Activated CD4-positive, alpha-beta T cell treated with anti-CD3 and anti-CD28 coated beads, Interleukin-2, amount 50 U/mL, for 16 hours (primary cell): ENCODE data around the gene SAMD9L.
"Not testable (repeated sequence)": the region's sequence is repeated elsewhere in the genome, so short reads cannot be mapped to it uniquely, and the experiment has no call there.

Source experiments
- DNase-seq: peaks from one replicate; pipeline ENCODE4 v3.0.0-alpha.2; 2020

Gene SAMD9L

DNA sequence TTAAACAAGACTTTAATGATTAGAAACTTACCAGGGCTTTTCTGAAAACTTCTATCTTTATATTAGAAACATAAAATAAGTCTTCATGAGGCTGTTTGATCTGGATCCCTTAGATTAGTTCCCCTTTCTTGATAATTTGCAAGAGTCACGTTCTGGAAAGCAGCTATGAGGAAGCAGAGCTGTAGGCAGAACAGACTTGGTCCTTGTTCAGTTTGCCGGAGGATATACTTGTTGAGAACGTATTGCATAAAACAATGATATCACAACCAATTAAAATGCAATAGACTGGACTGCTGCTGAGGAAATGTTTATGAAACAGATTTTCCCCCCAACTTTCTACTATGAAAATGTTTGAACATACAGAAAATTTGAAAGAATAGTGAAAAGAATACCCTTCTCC lies 2.8 kb downstream of the SAMD9L start:
- DNase-seq, result no peak

DNA sequence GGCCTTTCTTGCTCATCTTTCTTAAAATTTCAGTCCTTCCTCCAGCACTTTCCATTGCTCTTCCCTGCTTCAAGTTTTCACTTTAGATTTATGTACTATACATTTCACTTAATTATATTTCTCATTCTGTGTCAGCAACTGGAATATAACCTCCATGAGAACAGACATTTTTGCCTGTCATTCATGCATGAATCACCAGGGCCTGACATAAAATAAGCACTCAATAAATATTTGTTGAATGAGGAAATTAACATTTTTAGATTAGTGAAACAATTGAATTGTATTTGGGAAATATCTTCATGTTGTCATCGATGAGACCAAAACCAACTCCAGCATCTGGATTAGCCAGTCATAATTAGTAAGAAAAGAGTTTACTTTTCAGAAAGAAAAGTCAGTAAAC lies 6.1 kb downstream of the SAMD9L start:
- DNase-seq, result no peak

DNA sequence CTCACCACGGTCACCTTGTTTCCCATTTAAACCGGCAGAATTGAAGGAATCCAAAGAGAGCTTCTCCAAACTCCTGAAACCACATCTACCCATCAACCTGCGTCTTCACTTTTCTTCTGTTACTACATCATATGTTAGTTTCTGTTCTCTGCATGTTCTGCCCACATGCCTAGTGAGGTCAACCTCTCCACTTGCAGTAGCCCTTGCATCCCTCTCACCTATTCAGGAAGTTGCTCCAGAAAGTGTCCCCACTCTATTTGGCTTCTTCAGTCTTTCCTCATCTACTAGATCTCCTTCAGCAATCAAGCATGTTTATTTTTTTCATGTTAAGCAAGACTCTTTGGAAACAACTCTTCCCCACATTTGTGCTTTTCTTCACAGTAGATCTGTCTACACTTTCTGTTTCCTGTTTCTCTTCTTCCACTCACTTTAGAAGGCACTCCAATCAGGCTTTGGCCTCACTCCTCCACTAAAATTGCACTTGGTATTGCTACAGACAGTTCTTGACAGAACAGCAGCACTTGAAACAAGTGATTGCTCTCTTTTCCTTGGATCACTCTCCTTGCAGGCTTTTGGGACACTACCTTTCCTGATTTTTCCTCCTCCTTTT lies 7.5 kb downstream of the SAMD9L start:
- DNase-seq, result no peak

DNA sequence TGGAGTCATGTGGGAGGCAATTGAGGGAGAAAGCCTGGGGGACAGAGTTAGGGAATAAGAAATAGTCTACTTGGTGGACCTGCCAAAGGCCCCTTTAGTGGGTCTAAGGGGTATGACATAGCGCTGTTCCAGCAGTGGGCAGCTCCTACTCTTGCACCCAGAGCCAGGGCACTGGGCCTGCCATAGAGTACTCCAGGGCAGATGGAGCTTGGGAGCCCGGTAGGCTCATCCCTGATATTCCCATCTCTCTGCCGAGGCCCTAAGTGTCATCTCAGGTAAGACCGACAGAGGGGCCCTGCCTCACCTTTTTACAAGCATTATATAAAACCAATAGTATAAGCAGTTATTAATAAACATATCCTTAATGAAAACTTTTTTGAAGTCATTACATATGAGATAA lies 9.6 kb downstream of the SAMD9L start:
- no peak for DNase-seq

DNA sequence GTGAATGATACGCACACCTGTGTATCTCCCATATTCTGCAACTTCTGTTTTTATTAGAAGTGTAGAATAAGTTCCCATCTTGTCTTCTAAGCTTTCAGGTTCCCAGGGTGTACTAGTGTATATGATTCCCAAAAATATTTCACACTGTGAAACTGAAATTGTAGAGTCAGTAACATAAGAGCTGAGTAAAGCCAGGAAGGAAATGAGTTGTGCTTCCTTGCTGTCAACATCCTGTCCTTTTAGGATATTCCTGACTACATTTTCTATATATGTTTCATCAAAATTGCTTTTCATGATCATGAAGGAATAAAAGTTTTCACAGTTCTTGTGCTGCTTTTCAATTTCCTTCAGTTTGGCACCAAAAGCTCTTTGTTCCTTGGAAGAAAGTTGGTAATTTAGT lies 15.2 kb downstream of the SAMD9L start:
- no peak for DNase-seq

DNA sequence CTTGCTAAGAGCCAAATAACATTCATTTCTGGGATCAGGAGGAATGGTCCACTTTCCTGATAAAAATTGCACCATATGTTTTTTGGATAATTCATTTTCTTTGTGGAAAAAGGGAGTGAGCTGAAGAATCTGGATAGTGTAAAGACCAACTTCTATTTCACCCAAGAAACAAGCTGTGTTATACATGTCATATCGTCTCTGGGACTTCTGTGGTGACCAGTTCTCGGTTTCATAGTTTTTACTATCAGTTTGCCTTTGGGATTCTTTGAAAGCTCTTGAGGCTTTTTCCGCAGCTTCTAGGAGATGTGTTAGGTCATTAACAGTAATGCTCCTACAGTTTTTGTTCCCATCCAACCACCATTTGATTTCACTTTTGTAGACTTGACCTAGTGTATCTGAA lies 16.0 kb downstream of the SAMD9L start:
- DNase-seq, result no peak

DNA sequence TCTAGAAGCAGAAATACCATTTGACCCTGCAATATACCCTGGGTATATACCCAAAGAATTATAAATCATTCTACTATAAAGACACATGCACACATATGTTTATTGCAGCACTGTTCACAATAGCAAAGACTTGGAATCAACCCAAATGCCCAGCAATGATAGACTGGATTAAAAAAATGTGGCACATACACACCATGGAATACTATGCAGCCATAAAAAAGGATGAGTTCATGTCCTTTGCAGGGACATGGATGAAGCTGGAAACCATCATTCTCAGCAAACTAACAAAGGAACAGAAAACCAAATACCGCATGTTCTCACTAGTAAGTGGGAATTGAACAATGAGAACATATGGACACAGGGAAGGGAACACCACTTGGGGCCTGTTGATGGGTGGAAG lies 21.2 kb downstream of the SAMD9L start:
- not testable (repeated sequence) for DNase-seq

DNA sequence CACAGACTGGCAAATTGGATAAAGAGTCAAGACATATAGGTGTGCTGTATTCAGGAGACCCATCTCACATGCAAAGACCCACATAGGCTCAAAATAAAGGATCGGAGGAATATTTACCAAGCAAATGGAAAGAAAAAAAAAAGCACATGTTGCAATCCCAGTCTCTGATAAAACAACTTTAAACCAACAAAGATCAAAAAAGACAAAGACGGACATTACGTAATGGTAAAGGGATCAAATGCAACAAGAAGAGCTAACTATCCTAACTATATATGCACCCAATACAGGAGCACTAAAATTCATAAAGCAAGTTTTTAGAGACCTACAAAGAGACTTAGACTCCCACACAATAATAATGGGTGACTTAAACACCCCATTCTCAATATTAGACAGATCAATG lies 24.7 kb downstream of the SAMD9L start:
- not testable (repeated sequence) for DNase-seq

DNA sequence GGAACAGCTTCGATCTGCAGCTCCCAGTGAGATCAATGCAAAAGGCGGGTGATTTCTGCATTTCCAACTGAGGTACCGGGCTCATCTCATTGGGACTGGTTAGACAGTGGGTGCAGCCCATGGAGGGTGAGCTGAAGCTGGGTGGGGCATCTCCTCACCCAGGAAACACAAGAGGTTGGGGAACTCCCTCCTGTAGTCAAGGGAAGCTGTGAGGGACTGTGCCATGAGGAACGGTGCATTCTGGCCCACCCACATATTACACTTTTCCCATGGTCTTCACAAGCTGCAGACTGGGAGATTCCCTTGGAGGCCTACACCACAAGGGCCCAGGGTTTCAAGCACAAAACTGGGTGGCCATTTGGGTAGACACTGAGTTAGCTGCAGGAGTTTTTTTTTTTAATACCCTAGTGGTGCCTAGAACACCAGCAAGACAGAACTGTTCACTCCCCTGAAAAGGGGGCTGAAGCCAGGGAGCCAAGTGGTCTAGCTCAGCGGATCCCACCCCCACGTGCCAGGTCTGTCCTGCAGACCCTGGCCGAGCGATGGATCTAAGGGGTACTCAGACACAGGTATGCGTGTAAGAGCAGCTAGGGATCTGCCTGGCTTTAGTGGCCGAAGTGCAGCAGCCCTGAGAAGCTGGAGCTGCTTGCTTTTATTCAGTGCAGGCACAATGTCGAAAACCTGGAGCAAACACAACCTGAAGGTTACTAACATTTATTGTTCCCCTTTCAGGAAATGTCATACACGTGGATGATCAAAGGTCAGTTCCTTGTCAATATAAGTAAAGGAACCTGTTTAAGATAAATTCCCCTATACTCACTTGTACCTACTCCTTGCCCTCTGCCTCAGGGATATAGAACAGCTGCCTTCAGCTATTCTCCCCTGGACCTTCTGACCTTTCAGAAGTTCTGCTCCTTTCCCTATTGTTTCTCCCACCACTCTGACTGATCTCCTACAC lies 27.3 kb downstream of the SAMD9L start:
- no peak for DNase-seq

DNA sequence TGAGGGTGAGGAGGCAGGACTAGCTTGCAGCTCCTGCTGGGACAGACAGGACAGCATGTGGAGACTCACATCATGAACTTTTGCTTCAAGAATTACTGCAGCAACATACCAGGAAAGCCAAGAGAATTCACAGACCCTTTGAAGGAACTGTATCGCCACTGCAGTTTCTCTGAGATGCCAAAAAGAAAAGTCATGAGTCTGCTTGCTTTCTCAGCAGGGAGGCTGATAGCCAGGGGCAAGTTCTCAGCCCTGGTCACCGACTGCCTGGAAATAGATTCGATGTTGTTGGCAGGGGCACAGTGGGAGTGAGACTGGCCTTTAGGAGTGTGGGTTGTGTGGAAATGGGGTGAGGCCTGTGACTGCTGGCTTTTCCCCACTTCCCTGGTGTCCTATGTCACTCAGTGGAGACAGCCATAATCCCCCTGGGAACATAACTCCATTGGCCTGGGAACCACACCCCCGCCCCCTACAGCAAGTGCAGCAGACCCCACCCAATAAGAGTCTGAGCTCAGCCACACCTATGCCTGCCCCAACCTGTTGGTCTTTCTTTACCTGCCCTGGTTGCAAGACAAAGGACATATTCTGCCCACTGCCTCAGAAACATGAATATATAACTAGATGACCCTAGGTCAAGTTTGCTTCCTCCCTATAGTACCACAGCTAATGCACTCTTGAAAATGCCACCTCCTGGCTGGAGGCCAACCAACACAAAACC lies 28.8 kb downstream of the SAMD9L start:
- DNase-seq, result no peak

DNA sequence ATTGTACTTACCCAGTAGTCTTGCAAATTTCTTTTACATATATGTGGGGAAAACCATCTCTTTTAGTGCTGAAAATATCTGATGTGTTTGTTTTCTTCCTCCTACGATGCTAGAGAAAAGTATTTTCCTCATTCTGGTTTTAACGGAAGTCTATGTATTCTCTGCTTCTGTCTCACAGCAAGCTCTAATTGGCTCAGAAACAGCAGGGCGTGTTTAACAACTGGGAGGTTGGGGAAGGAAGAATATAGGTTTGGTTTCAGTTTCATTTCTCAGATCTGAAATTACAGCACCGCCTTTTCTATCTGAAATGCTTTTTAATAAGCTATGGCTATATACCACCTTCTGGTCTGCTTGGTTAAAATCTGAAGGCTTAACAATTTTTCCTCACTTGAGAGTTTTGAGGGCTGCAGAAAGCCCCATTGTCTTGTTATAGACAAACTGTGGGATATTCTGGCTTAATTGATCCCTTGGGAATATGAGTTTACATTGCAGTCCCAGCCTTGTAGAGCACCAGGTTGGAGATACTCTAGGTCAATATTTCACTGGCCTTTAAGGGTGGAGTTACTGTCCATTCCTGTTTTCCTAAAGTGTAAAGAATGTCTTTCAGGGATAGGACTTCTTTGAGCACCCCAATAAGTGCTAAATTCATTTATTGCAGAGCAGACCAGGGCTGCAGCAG lies 30.2 kb downstream of the SAMD9L start, which contains the start of gene SAMD9:
SAMD9 (minus strand) TSS at position 128 of the 679 bp plus-strand sequence. CDS start 11,882 bp downstream, outside the sequence.
- DNase-seq, result peak; percentile 83

DNA sequence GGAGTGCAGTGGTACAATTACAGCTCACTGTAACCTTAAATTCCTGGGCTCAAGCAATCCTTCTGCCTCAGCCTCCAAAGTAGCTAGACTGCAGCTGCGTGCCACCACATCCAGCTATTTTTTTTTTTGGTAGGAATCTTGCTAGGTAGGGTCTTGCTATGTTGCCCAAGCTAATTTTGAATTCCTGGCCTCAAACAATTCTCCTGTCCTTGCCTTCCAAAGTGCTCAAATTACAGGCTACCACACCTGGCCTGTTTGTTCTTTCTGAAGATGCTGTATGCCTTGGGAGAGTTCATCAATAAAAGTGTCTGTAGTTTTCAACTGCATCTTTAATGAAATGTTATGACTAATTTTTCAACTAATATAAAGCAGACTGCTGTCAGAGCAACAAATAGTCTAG lies 30.9 kb downstream of the SAMD9L start:
- no peak for DNase-seq

DNA sequence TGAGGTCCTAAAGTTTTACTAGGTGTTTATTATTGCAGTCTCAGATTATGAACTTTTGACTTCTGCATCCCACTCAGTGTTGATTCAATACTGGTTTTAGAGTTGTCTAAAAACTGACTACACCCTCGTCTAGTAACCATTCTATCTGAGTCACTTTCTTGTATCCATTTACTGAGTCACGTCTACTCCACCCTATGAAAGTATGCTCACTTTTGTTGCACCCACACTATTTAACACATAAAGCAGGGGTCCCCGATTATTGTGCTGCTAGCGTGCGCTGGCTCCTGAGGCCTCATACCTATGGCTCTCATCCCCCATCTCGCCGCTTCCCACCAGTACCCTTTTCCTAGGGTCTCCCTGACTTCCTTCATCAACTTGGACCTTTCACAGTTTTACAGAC lies 32.4 kb downstream of the SAMD9L start:
- peak; percentile 5 for DNase-seq

DNA sequence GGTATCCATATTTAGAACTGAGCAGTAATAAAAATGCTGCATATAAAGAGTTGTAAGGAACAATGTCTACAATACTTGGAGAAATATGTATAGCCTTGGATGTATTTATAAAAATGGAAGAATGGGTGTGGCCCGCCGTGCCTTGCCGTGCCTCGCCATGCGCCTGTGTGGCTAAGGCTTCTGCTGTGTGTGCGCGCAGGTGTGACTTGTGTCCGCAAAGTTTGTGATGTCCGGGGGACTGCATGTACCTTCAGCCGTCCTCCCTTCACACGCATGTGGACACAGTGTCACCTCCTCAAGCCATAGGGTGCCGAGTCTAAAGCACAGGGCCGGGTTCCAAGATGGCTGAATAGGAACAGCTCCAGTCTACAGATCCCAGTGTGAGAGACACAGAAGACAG lies 40.2 kb downstream of the SAMD9L start:
- DNase-seq, result no peak

DNA sequence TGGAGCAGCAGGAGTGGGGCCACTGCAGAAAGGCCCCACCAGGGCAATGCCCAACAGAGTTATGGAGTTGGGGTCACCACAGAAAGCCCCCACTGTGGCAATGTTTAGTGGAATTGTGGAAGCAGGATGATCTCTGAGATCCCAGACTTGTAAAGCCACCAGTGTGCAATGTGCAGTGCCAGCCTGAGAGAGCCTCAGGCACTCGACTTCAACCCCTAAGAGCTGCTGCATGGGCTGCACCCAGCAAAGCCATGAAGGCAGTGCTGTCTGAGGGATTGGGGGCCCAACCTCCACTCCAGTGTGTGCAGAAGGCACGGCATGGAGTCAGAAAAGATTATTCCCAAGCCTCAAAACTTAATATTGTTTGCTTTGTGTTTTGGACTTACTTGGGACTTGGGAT lies 50.8 kb downstream of the SAMD9L start:
- no peak for DNase-seq

DNA sequence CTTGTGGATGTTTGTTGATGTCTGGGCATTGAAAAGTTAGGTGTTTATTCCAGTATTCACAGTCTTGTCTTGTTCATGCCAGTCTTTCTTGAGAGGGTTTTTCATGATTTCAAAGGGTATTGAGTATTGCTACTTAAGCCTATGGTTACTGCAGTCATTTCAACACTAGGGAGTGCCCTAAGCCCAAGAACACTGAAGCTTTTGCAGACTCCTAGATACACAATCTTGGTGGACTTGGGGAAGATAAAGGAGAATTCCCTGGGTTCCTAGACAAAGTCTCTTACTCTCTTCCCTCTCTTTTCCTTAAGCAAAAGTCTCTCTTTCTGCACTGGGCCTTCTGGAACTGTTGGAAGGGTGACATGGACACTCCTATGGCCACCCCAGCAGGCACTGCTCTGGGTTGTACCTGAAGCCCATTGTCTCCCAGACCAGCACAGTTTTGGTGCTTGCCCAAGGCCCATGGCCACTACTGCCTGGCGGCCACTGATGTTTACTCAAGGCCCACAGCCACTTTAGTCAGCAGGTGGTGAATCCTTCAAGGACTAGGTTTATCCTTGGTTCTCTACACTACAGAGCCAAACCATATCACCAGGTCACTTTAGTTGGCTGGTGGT lies 55.3 kb downstream of the SAMD9L start:
- peak; percentile 16 for DNase-seq
